Activated CD8-positive, alpha-beta memory T cell treated with anti-CD3 and anti-CD28 coated beads, Interleukin-2, amount 50 U/mL, for 48 hours (primary cell): Measurements from ENCODE around the gene MEAF6.

ENCODE experiments used
- DNase-seq: peaks from one replicate; pipeline ENCODE4 v3.0.0-alpha.2; 2020

The MEAF6 gene

DNA sequence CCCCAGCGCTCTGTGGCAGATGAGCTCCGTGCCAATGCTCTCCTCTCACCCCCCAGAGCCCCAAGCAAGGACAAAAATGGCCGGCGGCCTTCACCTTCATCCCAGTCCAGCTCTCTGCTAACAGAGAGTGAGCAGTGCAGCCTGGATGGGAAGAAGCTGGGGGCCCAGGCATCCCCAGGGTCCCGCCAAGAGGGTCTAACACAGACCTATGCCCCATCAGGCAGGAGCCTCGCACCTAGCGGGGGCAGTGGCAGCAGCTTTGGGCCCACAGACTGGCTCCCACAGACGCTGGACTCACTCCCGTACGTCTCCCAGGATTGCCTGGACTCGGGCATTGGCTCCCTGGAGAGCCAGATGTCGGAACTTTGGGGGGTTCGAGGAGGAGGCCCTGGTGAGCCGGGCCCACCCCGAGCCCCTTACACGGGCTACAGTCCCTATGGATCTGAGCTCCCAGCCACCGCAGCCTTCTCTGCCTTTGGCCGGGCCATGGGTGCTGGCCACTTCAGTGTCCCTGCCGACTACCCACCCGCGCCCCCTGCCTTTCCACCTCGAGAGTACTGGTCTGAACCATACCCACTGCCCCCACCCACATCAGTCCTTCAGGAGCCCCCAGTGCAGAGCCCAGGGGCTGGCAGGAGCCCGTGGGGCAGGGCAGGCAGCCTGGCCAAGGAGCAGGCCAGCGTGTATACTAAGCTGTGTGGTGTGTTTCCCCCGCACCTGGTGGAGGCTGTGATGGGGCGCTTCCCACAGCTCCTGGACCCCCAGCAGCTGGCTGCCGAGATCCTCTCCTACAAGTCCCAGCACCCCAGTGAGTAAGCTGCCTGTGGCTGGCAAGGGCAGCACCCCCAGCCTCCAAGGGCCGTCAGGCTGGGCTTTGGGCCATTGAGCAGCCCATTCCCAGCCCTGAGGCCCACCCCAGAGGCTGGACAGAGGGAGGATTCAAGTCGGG, 31.5 kb downstream of the MEAF6 start:
- DNase-seq: no peak

GRCh38 chr1:37482004-37482785, 32.4 kb downstream of the MEAF6 start:
- DNase-seq: no peak

- DNase-seq: peak; percentile 77
Observed at GRCh38 chr1:37481289-37482003, 33.1 kb downstream of the MEAF6 start.

GRCh38 chr1:37480581-37481288, 33.8 kb downstream of the MEAF6 start:
- no peak for DNase-seq

- no peak for DNase-seq
Observed at GRCh38 chr1:37480125-37480466, 34.5 kb downstream of the MEAF6 start.

- peak; percentile 91 for DNase-seq
Observed at GRCh38 chr1:37479255-37480124, 35.1 kb downstream of the MEAF6 start.

DNA sequence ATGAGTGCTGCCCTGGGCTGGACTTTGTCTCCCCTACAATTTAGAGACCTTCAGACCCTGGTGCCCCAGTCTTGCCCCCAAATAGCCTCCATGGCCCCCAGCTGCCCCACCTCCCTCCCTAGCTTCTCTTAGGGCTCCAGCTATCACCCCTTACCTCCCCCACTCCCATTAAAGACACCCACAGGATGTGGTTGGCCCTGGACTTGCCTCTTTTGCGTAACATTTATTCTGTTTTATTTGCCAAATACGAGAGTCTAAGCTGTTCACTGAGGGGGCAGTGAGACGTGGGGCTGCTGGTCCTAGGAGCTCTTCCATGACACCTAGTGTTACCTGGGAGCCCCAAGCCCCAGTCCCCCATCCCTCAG, 35.7 kb downstream of the MEAF6 start:
- peak; percentile 73 for DNase-seq

- peak; percentile 74 for DNase-seq
Observed at GRCh38 chr1:37478451-37478881, 36.1 kb downstream of the MEAF6 start.

DNA sequence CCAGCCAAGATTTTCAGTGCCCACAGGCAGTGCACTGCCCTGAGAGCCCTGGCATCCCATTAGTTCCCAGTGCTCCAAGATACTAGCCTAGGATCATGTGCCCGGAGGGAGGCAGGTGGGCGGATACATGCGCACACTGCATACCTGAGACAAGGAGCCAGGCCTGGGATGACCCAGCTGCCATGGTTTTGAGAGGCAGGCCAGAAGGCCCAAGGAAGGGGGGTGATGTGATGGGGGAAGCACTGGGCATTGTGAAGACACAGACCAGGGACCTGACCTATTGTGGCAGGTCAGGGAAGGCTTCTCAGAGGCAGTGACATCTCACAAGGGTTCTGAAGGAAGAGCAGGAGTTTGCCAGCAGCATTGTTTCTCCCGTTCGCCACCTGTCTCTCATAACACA, 36.6 kb downstream of the MEAF6 start:
- DNase-seq: peak; percentile 67

- peak; percentile 83 for DNase-seq
Observed at GRCh38 chr1:37477198-37477931, 37.2 kb downstream of the MEAF6 start.

DNA sequence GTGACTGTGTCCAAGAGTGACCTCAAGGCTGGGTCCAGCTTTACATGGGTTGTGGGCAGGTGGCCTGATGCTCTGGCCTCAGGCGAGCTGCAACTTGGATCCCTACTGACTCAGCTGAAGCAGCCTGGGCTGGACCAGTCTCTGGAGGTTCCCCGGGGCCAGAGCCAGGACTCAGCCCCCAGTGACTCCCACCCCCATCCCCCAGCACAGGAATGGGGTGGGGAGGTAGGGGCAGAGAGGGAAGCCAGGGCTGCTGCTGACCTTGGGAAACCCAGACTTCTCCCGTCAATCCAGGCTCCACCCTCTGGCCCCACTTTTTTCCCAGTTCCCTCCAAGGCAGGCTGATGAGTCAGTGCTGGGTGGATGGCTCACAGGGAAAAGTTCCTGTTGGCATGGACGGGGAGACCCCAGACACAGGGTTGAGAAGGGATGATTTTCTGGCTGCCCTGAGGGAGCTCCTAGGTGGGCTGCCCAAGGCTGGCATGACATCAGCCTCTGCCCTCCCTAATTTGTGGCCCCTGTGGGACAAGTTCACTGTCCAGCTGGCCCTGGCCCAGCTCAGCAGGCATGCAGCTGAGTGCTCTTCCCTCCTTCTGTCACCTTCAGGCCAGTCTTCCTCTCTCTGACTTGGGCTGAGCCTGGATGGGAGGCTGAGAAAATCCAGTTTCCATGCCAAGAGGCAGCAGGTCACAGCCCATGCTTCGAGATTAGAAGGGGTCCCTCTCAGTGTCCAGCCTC, 37.9 kb downstream of the MEAF6 start:
- DNase-seq: peak; percentile 57

GRCh38 chr1:37476087-37476452, 38.5 kb downstream of the MEAF6 start:
- no peak for DNase-seq

DNA sequence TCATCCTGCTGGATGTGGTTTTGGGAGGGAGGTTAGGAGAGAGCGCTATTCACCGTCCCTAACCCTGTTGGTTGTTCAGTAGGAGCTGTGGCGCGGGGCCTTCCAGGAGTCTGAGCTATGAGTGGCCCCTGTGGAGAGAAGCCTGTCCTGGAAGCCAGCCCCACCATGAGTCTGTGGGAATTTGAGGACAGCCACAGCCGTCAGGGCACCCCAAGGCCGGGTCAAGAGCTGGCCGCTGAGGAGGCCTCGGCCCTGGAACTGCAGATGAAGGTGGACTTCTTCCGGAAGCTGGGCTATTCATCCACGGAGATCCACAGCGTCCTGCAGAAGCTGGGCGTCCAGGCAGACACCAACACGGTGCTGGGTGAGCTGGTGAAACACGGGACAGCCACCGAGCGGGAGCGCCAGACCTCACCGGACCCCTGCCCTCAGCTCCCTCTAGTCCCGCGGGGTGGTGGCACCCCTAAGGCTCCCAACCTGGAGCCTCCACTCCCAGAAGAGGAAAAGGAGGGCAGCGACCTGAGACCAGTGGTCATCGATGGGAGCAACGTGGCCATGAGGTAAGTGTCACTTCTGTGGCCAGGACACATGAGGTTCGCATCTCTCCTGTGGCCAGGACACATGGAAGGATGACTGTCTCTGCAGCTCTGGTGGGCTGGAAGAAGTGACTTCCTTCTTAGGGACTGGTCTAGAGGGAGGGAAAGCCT, 39.0 kb downstream of the MEAF6 start:
- peak; percentile 60 for DNase-seq

DNA sequence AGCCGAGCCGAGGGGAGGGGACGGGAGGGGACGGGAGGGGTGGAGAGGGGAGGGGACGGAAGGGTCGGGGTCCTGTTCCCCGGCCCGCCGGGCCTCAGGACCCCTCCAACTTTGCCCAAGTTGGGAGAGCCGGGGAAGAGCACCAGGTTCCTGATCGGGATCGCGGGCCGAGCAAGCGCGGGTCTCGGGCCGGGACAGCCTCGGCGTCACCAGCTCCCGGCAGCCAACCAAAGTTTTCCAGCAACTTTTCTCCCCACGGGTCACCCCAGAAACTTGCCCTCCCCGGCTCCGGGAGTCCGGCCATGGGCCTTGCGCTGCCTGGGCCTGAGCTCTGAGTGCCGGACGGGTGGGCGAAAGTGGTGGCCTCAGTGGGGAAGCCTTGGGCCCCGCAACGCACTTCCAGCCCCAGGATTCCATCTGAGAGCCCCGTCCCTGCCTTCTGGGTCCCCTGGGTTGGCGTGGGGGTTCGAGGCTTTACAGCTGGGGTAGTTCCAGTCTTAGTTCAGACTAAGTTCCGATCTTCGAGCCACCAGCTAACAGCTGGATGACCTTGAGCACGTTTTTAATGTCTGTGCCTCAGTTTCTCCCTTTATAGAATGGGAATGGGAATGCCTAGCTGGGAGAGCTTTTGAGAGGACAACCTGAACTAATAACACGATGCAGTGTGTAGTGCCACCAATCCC, 39.7 kb downstream of the MEAF6 start:
- peak; percentile 78 for DNase-seq

DNA sequence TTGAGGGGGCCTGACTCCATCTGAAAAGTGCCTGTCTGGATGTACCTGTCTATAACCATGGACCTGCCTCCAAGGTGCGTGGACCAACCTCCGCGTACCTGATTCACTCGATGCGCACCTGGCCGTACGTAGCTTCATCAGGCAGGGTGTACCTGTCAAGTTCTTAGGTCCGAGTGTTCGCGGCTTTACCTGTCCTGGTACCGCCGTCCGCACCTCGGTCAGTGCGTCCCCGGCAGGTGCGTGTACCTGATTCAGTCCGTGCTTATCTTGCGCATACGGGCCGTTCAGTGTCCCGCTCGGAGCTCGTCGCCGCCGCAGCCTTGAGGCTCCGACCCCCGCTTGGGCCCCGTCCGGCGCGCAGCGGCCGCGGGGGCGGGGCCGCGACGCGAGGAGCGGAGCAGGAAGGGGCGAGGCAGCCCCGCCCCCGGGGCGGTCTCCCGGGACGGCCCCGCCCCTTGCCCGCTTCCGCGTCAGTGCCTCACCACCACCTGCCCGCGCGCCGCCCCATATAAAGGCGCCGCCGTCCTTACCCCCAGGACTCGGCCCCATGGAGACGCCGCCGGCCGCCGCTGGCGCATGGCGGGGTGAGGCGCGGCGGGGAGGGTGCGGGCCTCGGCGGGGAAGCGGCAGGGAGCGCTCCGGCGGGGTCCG, 40.4 kb downstream of the MEAF6 start, which contains the start of gene ZC3H12A:
ZC3H12A (plus strand) TSS at position 535 of the 651 bp plus-strand sequence. CDS start 917 bp downstream, outside the sequence.
- peak; percentile 98 for DNase-seq

DNA sequence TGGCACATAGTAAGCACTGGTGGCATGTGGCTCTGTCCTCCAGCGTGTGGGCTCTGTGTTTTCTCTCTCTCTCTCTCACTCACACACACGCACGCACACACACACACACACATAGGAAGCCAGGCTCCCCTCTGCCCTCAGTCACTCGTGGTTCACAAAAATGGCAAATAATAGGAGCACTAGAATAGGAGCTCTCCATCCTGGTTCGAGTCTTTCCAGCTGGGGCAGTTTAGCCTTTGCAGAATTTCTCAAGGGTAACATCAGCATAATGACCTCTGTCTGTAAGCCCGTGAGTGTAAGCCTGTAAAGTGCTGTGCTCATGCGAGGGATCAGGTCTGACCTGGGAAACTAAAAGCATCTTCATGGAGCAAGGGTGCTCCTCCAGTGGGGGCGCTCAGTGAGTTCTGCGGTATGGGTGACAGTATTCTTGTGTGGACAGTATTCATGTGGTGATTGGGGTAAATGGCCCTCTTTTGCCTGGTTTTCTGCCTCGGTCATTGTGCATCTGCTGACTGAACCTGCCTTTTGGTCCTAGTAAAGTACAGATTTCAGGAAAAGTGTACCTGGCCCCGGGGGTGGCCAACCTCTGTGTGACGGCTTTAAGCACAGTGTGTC, 41.0 kb downstream of the MEAF6 start:
- peak; percentile 58 for DNase-seq

DNA sequence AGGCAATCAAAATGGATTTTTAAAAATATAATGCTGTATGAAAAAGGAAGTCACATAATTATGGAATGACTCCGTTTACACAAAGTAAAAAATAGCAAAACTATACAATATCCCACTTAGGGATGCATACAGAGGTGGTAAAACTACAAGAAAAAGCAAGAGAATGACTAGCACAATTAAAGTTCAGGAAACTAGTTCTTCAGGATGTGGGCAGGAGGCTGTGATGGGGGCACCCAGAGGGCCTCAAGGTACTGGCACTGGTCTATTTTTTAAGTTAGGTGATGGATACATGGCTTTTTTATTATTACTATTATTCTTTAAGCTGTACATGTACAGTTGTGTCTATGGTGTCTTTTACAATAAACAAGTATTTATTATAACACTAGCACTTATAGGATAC, 41.6 kb downstream of the MEAF6 start:
- no peak for DNase-seq

- DNase-seq: no peak
Observed at GRCh38 chr1:37472281-37472680, 42.3 kb downstream of the MEAF6 start.
